GM19455 (cell line): ENCODE data around the gene MAPK1IP1L.
"Not testable (repeated sequence)": the region's sequence is repeated elsewhere in the genome, so short reads cannot be mapped to it uniquely, and the experiment has no call there.

Source experiments
- ATAC-seq: cut with Tn5 transposase; IDR thresholded peaks from one replicate; pipeline ENCODE4 v1.9.1; 2021; ENCODE audit not compliant: unreplicated experiment

The MAPK1IP1L gene

GRCh38 chr14:55053500-55053899 lies 2.1 kb downstream of the MAPK1IP1L start:
- ATAC-seq = no peak

- no peak for ATAC-seq
Observed at GRCh38 chr14:55054098-55054497, 2.7 kb downstream of the MAPK1IP1L start.

DNA sequence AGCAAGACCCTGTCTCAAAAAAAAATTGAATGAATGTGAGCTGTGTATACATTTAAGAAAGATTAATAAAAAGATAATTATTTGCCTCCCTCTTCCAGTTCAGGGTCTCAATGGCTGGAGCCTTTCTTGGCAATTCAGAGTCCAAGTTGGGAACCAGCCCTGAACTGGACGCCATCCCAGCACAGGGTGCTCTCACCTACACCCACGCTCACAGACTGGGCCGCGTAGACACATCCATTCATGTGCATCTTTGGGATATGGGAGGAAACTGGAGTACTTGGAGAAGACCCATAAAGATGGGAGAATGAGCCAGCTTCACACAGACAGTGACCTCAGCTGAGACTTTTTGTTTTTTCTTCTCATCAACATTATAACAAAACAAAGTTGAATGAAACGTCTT lies 6.5 kb downstream of the MAPK1IP1L start:
- ATAC-seq = no peak

- ATAC-seq = no peak
Observed at GRCh38 chr14:55059333-55059732, 7.9 kb downstream of the MAPK1IP1L start.

DNA sequence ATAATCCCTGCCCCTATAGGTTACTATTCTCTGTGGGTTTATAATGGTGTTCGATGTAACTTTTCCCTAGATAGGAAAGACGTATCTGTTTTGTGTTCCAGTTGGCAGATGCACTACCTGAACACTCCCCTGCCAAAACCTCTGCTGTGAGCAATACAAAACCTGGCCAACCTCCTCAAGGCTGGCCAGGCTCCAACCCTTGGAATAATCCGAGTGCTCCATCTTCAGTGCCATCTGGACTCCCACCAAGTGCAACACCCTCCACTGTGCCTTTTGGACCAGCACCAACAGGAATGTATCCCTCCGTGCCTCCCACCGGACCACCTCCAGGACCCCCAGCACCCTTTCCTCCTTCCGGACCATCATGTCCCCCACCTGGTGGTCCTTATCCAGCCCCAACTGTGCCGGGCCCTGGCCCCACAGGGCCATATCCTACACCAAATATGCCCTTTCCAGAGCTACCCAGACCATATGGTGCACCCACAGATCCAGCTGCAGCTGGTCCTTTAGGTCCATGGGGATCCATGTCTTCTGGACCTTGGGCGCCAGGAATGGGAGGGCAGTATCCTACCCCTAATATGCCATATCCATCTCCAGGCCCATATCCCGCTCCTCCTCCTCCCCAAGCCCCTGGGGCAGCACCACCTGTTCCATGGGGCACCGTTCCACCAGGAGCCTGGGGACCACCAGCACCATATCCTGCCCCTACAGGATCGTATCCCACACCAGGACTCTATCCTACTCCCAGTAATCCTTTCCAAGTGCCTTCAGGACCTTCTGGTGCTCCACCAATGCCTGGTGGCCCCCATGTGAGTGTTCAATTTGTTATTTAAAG lies 11.3 kb downstream of the MAPK1IP1L start:
- ATAC-seq = no peak

GRCh38 chr14:55064896-55065295 lies 13.4 kb downstream of the MAPK1IP1L start:
- not testable (repeated sequence) for ATAC-seq

DNA sequence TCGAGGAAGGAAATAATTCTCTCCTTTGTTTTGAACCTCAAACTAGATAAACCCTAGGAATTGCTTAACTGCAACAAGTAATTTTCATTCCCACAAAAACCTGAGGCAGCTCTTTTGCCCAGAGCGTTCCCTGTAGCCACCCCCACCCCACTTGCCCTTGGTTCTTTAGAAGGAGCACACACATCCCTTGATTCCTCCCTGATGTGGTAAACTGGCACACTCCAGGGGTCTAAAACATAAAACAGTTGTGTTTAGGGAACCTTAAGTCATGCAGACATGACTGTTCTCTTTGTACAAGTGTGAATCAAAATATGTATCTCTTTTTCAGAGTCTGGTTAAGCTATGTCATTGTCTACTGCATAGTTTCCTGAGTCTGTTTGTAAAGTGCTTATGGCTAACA lies 14.0 kb downstream of the MAPK1IP1L start:
- ATAC-seq = no peak

- ATAC-seq = no peak
Observed at GRCh38 chr14:55066223-55066622, 14.8 kb downstream of the MAPK1IP1L start.

- ATAC-seq = no peak
Observed at GRCh38 chr14:55070981-55071411, 19.5 kb downstream of the MAPK1IP1L start.

- ATAC-seq = peak; percentile 37
Observed at GRCh38 chr14:55071870-55072640, 20.6 kb downstream of the MAPK1IP1L start.

GRCh38 chr14:55073856-55074255 lies 22.4 kb downstream of the MAPK1IP1L start:
- ATAC-seq = no peak

DNA sequence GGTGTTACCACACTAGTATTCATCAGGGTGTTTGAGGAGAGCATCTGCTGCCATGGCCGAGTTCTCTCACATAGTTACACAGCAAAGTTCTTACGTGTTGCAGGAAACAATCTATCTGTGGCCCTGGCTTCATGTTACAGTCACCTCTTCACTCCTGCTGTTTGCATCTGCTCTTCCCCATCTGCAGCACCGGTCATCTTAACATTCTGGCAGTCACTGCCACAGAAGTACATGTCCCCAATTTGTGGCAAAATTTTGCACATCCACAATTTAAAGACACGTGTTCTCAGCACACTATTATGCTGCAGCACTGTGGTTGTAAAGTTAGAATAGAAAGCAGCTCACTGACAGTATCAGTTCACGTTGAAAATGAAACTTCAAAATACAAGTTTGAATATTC lies 23.2 kb downstream of the MAPK1IP1L start:
- peak; percentile 55 for ATAC-seq

DNA sequence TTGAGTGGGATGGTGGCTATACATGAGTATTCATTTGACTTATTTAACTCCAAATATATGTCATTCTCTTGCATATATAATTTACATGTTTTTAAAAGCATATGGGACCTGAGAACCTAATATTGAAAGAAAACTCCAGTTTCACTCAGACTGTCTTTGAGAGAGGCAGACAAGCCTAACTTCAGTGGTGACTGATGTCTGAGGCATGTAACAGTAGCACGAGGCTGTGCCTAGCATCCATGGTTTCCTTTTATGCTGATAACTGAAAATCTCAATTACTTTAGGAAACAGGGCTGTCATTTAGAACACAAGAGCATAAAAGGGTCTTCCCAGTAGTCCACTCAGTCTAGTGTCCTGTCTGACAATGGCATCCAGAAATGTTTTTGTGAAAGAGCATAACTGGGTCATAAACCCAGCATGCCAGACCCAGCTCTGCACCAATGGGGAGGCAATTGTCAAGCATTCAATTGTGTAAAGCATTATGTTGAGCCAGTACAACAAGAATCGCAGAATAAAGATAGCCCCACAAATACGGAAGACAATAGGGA lies 24.3 kb downstream of the MAPK1IP1L start:
- no peak for ATAC-seq

DNA sequence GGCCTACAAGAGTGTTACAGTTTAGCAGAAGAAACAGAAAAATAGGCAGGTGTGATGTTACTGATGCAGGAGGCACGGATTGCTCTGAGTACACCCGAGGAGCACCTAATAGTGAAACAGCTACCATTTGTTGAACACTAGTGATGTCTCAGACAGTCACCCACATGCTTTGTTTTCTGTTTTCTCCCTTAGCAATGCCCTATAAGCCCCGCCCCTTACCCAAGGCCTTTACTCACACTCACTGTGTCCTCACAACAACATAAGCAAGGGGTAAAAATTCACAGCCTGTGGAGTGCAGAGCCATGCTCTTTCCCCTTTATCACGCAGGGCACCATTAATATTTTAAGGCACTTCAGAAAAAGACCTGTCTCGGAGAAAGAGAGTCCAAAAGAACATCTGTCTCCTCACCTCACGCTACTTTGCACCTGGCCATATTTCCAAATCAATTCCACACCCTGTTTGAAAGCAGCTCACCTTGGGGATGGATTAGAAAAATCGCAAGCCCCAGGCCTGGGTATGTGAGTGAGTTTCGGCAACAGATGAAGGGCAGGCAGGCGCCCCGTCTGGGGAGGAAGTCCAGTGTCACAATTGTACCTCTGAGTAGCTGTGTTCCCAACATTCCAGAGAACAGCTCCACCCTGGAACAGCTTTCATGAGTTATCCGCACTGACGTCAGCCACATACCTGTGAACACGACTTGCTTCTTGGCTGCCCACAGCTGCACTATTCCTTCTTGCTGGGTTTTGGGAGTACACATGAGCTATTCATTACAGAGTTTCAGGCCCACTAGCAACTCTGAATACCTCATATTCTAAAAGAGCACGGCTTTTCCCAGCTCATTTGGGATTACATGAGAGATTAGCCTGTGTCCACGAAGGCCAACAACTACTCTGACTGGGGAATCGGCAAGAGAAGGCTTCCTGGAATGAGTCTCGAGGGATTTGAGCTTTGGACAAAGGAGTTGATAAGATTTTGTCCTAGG lies 26.0 kb downstream of the MAPK1IP1L start:
- peak; percentile 28 for ATAC-seq

DNA sequence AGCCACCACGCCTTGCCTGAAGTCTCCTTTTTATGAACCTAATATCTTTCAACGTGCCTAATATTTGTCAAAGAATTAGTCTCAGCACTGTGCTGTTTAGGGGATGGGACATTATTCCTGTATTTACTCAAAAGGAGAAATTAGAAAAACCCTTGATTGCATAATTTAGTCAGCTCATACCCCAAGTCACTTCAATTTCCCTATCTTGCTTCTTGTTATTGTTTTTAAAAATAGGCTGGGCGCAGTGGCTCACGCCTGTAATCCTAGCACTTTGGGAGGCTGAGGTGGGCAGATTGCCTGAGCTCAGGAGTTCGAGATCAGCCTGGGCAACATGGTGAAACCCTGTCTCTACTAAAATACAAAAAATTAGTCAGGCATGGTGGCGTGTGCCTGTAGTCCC lies 28.5 kb downstream of the MAPK1IP1L start:
- not testable (repeated sequence) for ATAC-seq

- no peak for ATAC-seq
Observed at GRCh38 chr14:55084401-55085059, 33.1 kb downstream of the MAPK1IP1L start.

DNA sequence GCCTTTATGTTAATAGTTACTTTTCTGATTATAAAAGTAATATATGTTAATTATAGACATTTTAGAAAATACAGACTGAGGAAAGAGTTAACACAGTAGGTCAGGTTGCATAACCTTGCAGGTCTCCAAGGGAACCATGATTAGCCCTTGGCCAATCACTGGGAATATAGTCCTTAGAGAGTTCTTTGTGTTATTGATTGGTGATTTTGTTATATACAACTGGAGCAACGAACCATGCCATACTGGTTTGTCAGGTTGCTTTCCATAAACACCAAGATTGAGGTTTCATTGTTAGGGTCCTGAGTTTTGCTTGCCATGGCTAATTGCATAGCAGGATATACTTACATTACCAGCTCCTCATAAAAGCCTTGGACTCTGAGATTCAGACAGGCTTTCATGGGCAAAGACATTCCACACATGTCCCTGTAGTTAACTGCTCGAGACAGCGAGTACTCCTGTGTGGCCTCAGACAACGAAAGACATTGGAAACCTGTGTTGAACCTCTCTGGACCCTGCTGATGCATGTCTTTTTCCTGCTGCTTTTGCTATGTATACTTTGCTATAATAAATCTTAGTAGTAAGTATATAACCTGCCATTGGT lies 33.7 kb downstream of the MAPK1IP1L start:
- ATAC-seq = no peak

GRCh38 chr14:55086938-55087337 lies 35.5 kb downstream of the MAPK1IP1L start:
- no peak for ATAC-seq

GRCh38 chr14:55088356-55088755 lies 36.9 kb downstream of the MAPK1IP1L start:
- ATAC-seq = no peak

DNA sequence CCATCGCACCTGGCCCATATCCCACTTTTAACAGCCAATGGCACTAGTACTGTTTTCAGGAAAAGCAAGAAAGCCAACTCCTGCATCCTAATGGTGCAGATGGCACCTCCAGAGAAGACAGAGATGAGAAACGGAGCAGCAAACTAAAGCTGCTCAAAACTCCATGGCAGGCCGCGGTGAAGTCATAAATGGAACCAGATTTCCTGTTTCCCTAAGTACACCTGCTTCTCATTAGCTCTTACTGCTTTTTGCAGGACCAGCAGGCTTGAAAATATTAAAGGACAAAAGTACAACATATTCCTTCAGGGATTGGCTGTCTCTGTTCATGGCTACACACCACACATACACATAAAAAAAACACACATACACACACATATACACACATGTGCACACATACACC lies 40.9 kb downstream of the MAPK1IP1L start:
- no peak for ATAC-seq
